ENCODE measurements around the gene ZNF132.

GRCh38 chr19:58469241-58470013 lies 29.5 kb upstream of the ZNF132 start:
- TF ChIP-seq POLR2AphosphoS5 (IDR thresholded peaks at IDR 0.05; ENCODE audit: low read depth, low read length) (no peak), TAF1 (IDR thresholded peaks at IDR 0.05; ENCODE audit: borderline replicate concordance, insufficient read depth, low read length) (no peak), SIN3A (IDR thresholded peaks at IDR 0.05; ENCODE audit: borderline replicate concordance, insufficient read depth, low read length) (no peak), FOXP2 (optimal IDR thresholded peaks at IDR 0.05; ENCODE audit: borderline replicate concordance, extremely low read depth, extremely low read length, insufficient read depth) (no peak)
- TF ChIP-seq, protein P1, sequence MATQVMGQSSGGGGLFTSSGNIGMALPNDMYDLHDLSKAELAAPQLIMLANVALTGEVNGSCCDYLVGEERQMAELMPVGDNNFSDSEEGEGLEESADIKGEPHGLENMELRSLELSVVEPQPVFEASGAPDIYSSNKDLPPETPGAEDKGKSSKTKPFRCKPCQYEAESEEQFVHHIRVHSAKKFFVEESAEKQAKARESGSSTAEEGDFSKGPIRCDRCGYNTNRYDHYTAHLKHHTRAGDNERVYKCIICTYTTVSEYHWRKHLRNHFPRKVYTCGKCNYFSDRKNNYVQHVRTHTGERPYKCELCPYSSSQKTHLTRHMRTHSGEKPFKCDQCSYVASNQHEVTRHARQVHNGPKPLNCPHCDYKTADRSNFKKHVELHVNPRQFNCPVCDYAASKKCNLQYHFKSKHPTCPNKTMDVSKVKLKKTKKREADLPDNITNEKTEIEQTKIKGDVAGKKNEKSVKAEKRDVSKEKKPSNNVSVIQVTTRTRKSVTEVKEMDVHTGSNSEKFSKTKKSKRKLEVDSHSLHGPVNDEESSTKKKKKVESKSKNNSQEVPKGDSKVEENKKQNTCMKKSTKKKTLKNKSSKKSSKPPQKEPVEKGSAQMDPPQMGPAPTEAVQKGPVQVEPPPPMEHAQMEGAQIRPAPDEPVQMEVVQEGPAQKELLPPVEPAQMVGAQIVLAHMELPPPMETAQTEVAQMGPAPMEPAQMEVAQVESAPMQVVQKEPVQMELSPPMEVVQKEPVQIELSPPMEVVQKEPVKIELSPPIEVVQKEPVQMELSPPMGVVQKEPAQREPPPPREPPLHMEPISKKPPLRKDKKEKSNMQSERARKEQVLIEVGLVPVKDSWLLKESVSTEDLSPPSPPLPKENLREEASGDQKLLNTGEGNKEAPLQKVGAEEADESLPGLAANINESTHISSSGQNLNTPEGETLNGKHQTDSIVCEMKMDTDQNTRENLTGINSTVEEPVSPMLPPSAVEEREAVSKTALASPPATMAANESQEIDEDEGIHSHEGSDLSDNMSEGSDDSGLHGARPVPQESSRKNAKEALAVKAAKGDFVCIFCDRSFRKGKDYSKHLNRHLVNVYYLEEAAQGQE (IDR thresholded peaks at IDR 0.05; ENCODE audit: insufficient read depth in 1 of 2, low read depth in 2 of 2, low read length in 2 of 2) = no peak

Data from PFSK-1 (cell line).